Suprapubic skin (tissue), 3 donors: ENCODE measurements around the gene CCNL1.

Experiments used
- POLR2AphosphoS5 ChIP-seq, 3 donors: sonication (generic); formaldehyde crosslinking; IDR thresholded peaks; one replicate each; pipeline ENCODE4 v1.6.1; 2017; ENCODE audit warnings: antibody characterized with exemption in 3 of 3
- TF ChIP-seq, protein P1 (sequence below), 2 donors: fragments of 200-600 bp in 1 of 2; fragments of 450-650 bp in 1 of 2; sonication (generic) in 1 of 2; IDR thresholded peaks; one replicate each; pipeline ENCODE4 v1.5.1; 2016 to 2019; ENCODE audit warnings: antibody characterized with exemption in 2 of 2, mild to moderate bottlenecking in 1 of 2, moderate library complexity in 1 of 2

GRCh38 chr3:157123621-157124020 lies 36.3 kb downstream of the CCNL1 start:
- TF ChIP-seq, protein P1, sequence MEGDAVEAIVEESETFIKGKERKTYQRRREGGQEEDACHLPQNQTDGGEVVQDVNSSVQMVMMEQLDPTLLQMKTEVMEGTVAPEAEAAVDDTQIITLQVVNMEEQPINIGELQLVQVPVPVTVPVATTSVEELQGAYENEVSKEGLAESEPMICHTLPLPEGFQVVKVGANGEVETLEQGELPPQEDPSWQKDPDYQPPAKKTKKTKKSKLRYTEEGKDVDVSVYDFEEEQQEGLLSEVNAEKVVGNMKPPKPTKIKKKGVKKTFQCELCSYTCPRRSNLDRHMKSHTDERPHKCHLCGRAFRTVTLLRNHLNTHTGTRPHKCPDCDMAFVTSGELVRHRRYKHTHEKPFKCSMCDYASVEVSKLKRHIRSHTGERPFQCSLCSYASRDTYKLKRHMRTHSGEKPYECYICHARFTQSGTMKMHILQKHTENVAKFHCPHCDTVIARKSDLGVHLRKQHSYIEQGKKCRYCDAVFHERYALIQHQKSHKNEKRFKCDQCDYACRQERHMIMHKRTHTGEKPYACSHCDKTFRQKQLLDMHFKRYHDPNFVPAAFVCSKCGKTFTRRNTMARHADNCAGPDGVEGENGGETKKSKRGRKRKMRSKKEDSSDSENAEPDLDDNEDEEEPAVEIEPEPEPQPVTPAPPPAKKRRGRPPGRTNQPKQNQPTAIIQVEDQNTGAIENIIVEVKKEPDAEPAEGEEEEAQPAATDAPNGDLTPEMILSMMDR (IDR thresholded peaks at IDR 0.05): no peak
- no peak for TF ChIP-seq POLR2AphosphoS5 (IDR thresholded peaks at IDR 0.05)
